Activated naive CD8-positive, alpha-beta T cell treated with anti-CD3 and anti-CD28 coated beads, Interleukin-2, amount 10 ng/mL, durations not matched to agents 7 days and 5 days (primary cell): ENCODE data around the gene KCNJ18. TPM values are rescaled to one million over a fixed set of nuclear protein-coding genes. Genes with fewer than 3 reads are reported as not detected.
"Not testable (repeated sequence)": the region's sequence is repeated elsewhere in the genome, so short reads cannot be mapped to it uniquely, and the experiment has no call there.

Experiments
- ATAC-seq: fragments of 150-1000 bp; cut with Tn5 transposase; one replicate; pipeline ENCODE4 v1.10.0; 2021; ENCODE audit warnings: low read depth, moderate library complexity
- POLR2A ChIA-PET: fragments of 350-600 bp; sonication (Branson Sonifier 250); formaldehyde crosslinking; loops from one replicate; lab custom pipeline; 2021; ENCODE audit warnings: antibody characterized with exemption; lab: Charles Lee
- DNase-seq: peaks from one replicate; pipeline ENCODE4 v3.0.0; 2021
- H3K27ac Mint-ChIP-seq: one replicate; pipeline ENCODE4 v1.8.0; 2022; ENCODE audit warnings: mild to moderate bottlenecking, mixed read lengths
- H3K27me3 Mint-ChIP-seq: one replicate; pipeline ENCODE4 v1.8.0; 2022; ENCODE audit warnings: mild to moderate bottlenecking, moderate library complexity, mixed read lengths
- H3K36me3 Mint-ChIP-seq: one replicate; pipeline ENCODE4 v1.8.0; 2021; ENCODE audit warnings: mild to moderate bottlenecking, mixed read lengths
- H3K4me1 Mint-ChIP-seq: one replicate; pipeline ENCODE4 v1.8.0; 2021; ENCODE audit warnings: mixed read lengths
- H3K4me3 Mint-ChIP-seq: one replicate; pipeline ENCODE4 v1.8.0; 2022; ENCODE audit warnings: mild to moderate bottlenecking, moderate library complexity, mixed read lengths
- H3K9me3 Mint-ChIP-seq: one replicate; pipeline ENCODE4 v1.8.0; 2021; ENCODE audit warnings: mixed read lengths
- total RNA-seq, 2 experiments: library from RNA; stranded (reverse); gene quantifications; one replicate each; pipeline ENCODE4 v1.2.3, GENCODE V29; 2021

KCNJ18 gene
- total RNA-seq, 2 experiments from 2014 or later, result not detected

GRCh38 chr17:21684384-21684783 lies 7.9 kb upstream of the KCNJ18 start:
- H3K36me3 Mint-ChIP-seq, POLR2A ChIA-PET, H3K27ac Mint-ChIP-seq, H3K4me1 Mint-ChIP-seq, H3K4me3 Mint-ChIP-seq, H3K9me3 Mint-ChIP-seq, ATAC-seq, H3K27me3 Mint-ChIP-seq, DNase-seq: not testable (repeated sequence)

GRCh38 chr17:21685061-21685795 lies 7.1 kb upstream of the KCNJ18 start:
- ATAC-seq, H3K27ac Mint-ChIP-seq, H3K9me3 Mint-ChIP-seq, H3K27me3 Mint-ChIP-seq, H3K4me1 Mint-ChIP-seq, POLR2A ChIA-PET, H3K36me3 Mint-ChIP-seq, H3K4me3 Mint-ChIP-seq, DNase-seq: not testable (repeated sequence)

- no peak for DNase-seq
- Mint-ChIP-seq H3K9me3 (no peaks in the 10 kb centered on the region), H3K27ac (no peak overlapping the region), H3K27me3 (no peaks in the 10 kb centered on the region), H3K4me3 (no peak overlapping the region), H3K4me1 (no peaks in the 10 kb centered on the region), H3K36me3 (no peaks in the 10 kb centered on the region)
- POLR2A ChIA-PET, result no interaction called here
- no peak for ATAC-seq
Measured at GRCh38 chr17:21686165-21687015, 5.9 kb upstream of the KCNJ18 start.

DNA sequence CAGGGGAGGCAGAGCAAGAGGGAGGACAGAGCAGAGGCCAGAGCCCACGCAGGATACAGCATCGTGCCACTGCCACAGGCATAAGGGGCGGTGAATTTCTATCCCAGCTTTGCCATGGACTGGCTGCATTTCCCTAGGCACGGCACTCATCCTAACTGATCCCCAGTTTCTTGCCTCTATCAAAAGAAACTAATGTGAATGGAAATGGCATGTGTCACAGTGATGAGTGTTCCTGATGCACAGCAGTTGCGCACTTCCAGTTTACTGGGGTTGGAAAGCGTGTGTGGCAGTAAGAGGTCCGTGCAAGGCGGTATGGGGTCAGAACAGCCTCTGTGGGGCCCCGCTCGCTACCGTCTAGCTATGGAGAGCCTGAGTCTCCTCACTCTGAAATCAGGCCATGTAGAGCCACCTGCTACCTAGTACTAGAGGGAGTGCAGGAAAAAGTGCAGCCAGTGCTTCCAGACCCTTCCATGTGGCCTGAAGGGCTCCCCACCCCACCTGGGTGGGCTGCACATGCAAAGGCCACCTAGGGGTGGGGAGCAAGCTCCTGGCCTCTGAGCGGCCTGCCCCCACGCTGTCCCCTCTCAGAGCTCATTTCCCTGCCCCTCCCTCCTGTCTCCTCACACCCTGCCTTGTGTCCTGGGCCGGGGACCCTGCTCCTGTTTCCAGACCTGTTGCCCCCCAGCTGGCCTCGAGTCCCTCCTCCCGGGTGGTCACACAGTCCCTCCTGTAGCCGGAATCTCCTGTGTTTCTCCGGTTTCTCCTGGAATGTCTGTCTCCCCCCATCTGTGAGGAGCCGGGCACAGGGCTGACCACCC lies 5.0 kb upstream of the KCNJ18 start:
- ATAC-seq (no peak), DNase-seq (no peak)
- no peak overlapping the region for H3K27ac Mint-ChIP-seq
- H3K36me3 Mint-ChIP-seq, result no peaks in the 10 kb centered on the region
- POLR2A ChIA-PET, result no interaction called here
- H3K27me3 Mint-ChIP-seq, result no peaks in the 10 kb centered on the region
- no peaks in the 10 kb centered on the region for H3K9me3 Mint-ChIP-seq
- no peak overlapping the region for H3K4me3 Mint-ChIP-seq
- H3K4me1 Mint-ChIP-seq, result no peaks in the 10 kb centered on the region

- POLR2A ChIA-PET, result no interaction called here
- Mint-ChIP-seq H3K9me3 (no peaks in the 10 kb centered on the region), H3K36me3 (no peaks in the 10 kb centered on the region), H3K4me3 (no peak overlapping the region), H3K27me3 (no peaks in the 10 kb centered on the region), H3K27ac (no peak overlapping the region), H3K4me1 (no peaks in the 10 kb centered on the region)
- ATAC-seq, result no peak
- no peak for DNase-seq
Measured at GRCh38 chr17:21688293-21688949, 3.9 kb upstream of the KCNJ18 start.

GRCh38 chr17:21689604-21690003 lies 2.7 kb upstream of the KCNJ18 start:
- Mint-ChIP-seq H3K27me3 (no peaks in the 10 kb centered on the region), H3K36me3 (no peaks in the 10 kb centered on the region), H3K9me3 (no peaks in the 10 kb centered on the region), H3K4me1 (no peaks in the 10 kb centered on the region), H3K27ac (no peak overlapping the region), H3K4me3 (no peak overlapping the region)
- POLR2A ChIA-PET, result no interaction called here
- DNase-seq, result no peak
- ATAC-seq, result no peak

GRCh38 chr17:21690811-21691210 lies 1.5 kb upstream of the KCNJ18 start:
- H3K9me3 Mint-ChIP-seq, ATAC-seq, H3K4me1 Mint-ChIP-seq, H3K36me3 Mint-ChIP-seq, H3K27ac Mint-ChIP-seq, H3K4me3 Mint-ChIP-seq, H3K27me3 Mint-ChIP-seq, POLR2A ChIA-PET, DNase-seq: not testable (repeated sequence)

DNA sequence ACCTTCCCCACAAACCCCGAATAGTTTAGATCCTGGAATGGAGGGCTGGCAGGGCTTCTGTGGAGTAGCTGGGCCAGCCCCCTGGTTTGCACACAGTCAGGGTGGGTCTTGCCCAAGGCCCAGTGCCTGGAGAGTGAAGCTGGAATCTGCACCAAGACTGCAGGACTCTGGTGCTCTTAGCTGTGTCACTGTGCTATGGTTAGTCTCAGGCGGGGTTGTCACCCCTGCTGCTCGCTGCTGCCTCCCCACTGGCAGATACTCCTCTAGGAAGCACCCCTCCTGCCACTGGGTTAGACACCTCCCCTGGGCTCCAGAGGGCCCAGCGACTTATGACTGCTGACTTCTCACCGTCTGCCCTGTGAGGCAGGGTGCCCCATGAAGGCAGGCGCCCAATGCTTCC lies 842 bp upstream of the KCNJ18 start:
- ATAC-seq, H3K27ac Mint-ChIP-seq, POLR2A ChIA-PET, DNase-seq, H3K27me3 Mint-ChIP-seq, H3K9me3 Mint-ChIP-seq, H3K36me3 Mint-ChIP-seq, H3K4me3 Mint-ChIP-seq, H3K4me1 Mint-ChIP-seq: not testable (repeated sequence)

DNA sequence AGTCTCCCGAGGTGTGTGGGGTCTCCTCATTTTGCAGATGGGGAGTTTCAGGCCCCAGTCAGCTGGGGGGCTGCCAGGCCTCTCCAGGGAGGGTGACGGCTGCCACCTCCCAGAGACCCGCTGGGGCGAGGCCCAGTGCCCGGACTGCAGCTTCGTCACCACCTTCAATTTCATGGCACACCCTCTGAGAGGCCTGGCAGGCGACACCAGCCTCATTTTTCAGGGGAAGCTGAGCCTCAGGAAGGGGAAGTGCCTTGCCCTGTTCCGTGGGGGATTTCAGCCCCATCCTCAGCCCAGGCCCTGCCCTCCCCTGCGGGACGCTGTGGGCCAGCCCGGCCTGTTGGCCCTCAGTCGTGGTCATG lies 362 bp downstream of the KCNJ18 start:
- H3K9me3 Mint-ChIP-seq, ATAC-seq, H3K27me3 Mint-ChIP-seq, H3K4me3 Mint-ChIP-seq, DNase-seq, H3K36me3 Mint-ChIP-seq, H3K4me1 Mint-ChIP-seq, H3K27ac Mint-ChIP-seq, POLR2A ChIA-PET: not testable (repeated sequence)

DNA sequence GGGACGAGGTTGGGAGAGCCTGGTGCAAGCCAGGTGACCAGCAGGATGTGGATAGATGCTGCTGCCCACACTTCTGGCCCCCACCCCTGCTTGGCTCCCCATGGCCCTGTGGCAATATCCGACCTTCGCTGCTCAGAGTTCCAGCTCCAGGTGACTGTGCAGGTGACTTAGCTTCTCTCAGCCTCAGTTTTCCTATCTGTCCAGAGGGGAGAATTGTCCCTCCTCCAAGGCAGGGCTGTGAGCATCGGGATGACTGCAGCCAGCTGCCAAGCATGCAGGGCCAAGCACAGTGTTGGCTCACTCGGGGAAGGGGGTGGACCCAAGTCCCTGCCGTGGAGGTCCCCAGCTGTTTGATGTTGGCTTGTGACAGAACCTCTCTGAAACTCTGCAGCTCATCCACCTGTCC lies 1.1 kb downstream of the KCNJ18 start:
- DNase-seq, ATAC-seq, H3K27ac Mint-ChIP-seq, H3K36me3 Mint-ChIP-seq, H3K4me1 Mint-ChIP-seq, H3K27me3 Mint-ChIP-seq, H3K4me3 Mint-ChIP-seq, POLR2A ChIA-PET, H3K9me3 Mint-ChIP-seq: not testable (repeated sequence)

DNA sequence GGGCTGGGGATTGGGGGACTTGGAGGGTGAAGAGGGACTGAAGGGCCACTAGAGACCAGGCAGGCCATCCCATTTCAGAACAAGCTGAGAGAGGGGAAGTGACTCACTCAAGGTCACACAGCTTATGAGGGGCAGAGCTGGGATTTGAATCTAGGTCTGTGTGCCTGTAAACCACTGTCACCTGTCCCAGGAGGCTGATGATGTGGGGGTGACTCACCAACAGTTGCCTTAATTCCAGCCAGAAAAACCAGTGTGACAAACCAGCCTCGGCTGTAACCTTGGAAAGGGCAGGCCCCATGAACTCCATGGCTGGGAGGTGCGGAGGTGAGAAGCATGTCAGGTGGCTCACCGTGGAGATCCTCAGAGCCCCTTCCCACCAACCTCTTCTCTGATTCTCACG lies 1.6 kb downstream of the KCNJ18 start:
- ATAC-seq, H3K4me1 Mint-ChIP-seq, POLR2A ChIA-PET, DNase-seq, H3K4me3 Mint-ChIP-seq, H3K36me3 Mint-ChIP-seq, H3K27me3 Mint-ChIP-seq, H3K9me3 Mint-ChIP-seq, H3K27ac Mint-ChIP-seq: not testable (repeated sequence)

DNA sequence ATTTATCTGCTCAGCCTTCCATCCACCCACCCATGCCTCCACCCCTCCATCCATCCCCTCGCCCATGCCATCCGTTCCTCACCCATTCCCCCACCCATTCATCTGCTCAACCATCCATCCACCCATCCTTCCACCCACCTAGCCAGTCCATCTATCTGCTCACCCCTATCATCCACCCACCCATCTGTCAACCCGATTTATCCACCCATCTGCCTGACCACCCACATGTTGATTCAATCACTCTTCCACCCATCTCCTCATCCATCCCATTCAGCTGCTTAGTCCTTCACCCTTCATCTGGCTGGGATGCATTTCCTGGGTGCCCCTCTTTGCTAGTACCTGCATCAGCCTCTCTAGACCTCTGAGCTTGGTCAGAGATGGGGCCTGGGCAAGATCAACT lies 3.9 kb downstream of the KCNJ18 start:
- H3K4me1 Mint-ChIP-seq, H3K4me3 Mint-ChIP-seq, DNase-seq, H3K9me3 Mint-ChIP-seq, POLR2A ChIA-PET, H3K27me3 Mint-ChIP-seq, H3K27ac Mint-ChIP-seq, H3K36me3 Mint-ChIP-seq, ATAC-seq: not testable (repeated sequence)

GRCh38 chr17:21696842-21697507 lies 4.7 kb downstream of the KCNJ18 start:
- H3K27ac Mint-ChIP-seq, H3K4me1 Mint-ChIP-seq, H3K36me3 Mint-ChIP-seq, H3K27me3 Mint-ChIP-seq, DNase-seq, H3K9me3 Mint-ChIP-seq, POLR2A ChIA-PET, ATAC-seq, H3K4me3 Mint-ChIP-seq: not testable (repeated sequence)
